GM18868 (cell line): ENCODE data around the gene OTUD5.

Source experiments
- ATAC-seq: cut with Tn5 transposase; IDR thresholded peaks from one replicate; pipeline ENCODE4 v1.9.1; 2021; ENCODE audit warnings: mild to moderate bottlenecking, moderate library complexity; ENCODE audit not compliant: unreplicated experiment

Gene OTUD5

GRCh38 chrX:48972220-48973164 lies 15.1 kb upstream of the OTUD5 start:
- ATAC-seq: peak; percentile 46

GRCh38 chrX:48971249-48972219 lies 14.1 kb upstream of the OTUD5 start, which contains the start of gene KCND1:
Gene KCND1, minus strand, starts transcription at chrX:48971844. Its CDS starts 1,573 bp downstream, at chrX:48970271.
- no peak for ATAC-seq

GRCh38 chrX:48969471-48969870 lies 12.1 kb upstream of the OTUD5 start:
- ATAC-seq: no peak

GRCh38 chrX:48968377-48968776 lies 11.0 kb upstream of the OTUD5 start:
- ATAC-seq: no peak

GRCh38 chrX:48966796-48967579 lies 9.6 kb upstream of the OTUD5 start:
- ATAC-seq: no peak

GRCh38 chrX:48965959-48966358 lies 8.6 kb upstream of the OTUD5 start:
- no peak for ATAC-seq

- ATAC-seq: no peak
Measured at GRCh38 chrX:48961585-48962091, 4.2 kb upstream of the OTUD5 start.

- no peak for ATAC-seq
Measured at GRCh38 chrX:48960291-48960690, 2.9 kb upstream of the OTUD5 start.

GRCh38 chrX:48958635-48959094 lies 1.3 kb upstream of the OTUD5 start:
- no peak for ATAC-seq

- ATAC-seq: peak; percentile 87
Measured at GRCh38 chrX:48957827-48958634, 624 bp upstream of the OTUD5 start.

- no peak for ATAC-seq
Measured at GRCh38 chrX:48956728-48957414, 536 bp downstream of the OTUD5 start.

GRCh38 chrX:48948589-48948988 lies 8.8 kb downstream of the OTUD5 start:
- ATAC-seq: no peak

- ATAC-seq: no peak
Measured at GRCh38 chrX:48945517-48946348, 11.7 kb downstream of the OTUD5 start.

GRCh38 chrX:48942895-48943294 lies 14.5 kb downstream of the OTUD5 start:
- no peak for ATAC-seq

- ATAC-seq: no peak
Measured at GRCh38 chrX:48940404-48940955, 16.9 kb downstream of the OTUD5 start.

- ATAC-seq: no peak
Measured at GRCh38 chrX:48939524-48940228, 17.7 kb downstream of the OTUD5 start.
